NCI-H1694 (cell line): ENCODE data around the gene CARS2.
A peak's percentile ranks its signal among the peaks of the same experiment; 100 is the strongest.

Source experiments
- DNase-seq: peaks from one replicate; lab custom pipeline; 2025; lab: John Stamatoyannopoulos, UW

The CARS2 gene

DNA sequence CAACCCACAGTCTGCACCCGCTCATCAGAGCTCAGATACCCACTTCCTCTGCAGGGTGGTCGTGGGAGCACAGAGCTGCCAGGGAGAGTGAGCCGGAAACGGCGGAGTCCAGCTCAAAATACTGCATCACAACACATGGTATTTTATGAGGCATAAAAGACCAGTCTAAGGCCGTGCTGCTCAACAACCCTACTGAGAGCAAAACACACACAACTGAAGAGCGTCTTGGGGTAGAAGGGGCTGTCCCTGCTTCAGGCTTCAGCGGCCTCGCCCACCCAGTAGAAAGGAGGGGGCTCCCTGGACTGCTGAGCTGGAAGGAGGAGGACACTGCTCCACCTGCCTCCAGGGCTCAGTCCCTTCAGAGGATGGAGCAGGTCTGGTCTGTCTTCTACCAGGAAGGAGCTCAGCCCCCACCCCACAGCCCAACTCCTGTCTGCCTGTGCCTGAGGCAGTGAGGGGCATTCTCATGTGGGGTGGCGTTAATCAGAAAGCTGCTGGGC is 53.6 kb downstream of the CARS2 start:
- no peak for DNase-seq

DNA sequence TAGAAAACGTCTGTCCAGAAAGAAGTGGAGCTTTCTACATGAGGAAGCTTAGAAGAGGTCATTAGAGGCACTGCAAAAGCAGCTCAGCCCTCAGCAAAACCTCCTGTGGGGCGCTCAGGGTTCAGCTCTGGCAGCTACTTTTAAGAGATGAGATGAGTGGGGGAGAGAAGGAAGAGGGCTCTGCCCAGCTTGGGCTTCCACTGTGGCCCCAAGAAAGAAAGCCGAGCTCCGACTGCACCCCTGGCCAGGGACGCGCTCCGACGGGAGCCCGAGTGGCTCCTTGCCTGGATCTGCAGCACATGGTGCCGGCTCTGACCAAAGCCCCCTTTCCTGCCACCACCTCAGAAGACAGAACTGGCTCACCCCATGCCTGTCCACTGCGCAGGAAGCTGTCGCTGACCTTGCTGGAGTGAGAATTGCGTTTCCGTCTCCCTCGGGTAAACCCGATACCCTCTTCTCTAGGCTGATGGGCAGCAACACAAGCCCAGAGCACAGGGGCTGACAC is 54.1 kb downstream of the CARS2 start:
- no peak for DNase-seq

DNA sequence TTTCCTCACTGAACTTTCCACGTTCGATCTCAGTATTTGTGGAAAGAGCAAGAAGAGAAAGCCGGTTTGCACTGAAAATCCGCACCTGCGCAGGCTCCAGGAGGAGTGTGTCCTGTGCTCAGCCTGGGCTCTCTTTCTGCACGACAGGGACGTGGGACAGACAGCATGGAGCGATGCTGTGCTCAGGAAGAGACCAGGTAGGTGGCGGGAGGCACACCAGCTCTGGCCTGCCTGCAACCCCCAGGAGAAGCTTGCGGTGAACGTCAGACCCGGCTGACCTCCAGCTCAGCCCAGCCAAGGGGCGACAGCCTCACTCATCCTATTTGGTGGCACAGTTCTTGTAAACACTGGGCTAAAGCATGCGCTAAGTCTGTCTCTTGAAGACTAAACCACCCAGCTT is 54.6 kb downstream of the CARS2 start:
- DNase-seq: no peak

- DNase-seq: no peak
These were observed 55.5 kb downstream of the CARS2 start for GRCh38 chr13:110650436-110650835.

- no peak for DNase-seq
These were observed 56.4 kb downstream of the CARS2 start for GRCh38 chr13:110649551-110649950.

- DNase-seq: no peak
These were observed 57.0 kb downstream of the CARS2 start for GRCh38 chr13:110648848-110649421.

DNA sequence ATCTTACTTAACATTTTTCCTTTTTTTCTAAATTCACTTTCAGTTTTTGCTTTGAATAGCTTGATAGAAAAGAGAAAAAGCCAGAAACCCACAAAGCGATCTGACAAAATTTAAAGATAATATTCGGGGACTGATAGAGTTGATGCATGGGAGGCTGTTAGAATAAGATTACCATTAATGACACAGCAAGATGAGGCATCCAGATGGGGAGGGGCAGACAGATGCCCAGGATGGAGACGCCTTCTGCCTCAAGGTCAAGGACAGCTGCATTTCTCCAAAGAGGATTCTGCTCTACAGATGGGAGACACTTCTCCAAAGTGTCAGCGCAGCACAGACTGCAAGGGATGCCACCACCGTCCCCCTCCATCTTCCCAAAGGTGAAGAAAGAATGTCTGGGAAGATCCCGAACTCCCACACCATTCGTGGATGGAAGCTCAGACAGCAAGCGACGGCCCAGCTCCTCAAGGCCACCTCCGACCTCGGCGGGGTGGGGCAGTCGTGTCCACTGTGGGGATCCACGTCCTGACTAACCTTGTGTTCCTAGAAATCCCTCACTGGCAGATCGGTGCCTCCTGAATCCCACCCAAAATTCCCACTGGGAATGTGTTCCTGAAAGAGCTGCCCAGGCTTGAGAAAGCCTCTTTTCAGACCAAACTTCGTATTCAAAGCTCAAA is 57.6 kb downstream of the CARS2 start:
- DNase-seq: no peak

DNA sequence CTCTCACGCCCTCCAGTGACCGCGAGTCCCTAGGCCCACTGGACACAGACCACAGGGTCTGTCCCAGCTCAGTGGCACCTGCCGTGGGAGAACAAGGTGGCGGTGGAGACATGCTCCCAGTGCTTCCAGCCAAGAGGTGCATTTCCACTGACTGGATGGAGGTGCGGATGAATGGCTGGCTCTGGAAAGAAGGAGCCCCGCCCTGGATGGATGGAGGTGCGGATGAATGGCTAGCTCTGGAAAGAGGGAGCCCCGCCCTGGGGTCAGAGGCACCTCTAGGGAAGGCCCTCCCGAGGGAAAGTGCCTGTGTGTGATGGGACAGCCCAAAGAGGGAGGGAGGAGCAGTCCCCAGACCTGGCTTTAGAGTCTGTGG is 58.6 kb downstream of the CARS2 start:
- DNase-seq: no peak

DNA sequence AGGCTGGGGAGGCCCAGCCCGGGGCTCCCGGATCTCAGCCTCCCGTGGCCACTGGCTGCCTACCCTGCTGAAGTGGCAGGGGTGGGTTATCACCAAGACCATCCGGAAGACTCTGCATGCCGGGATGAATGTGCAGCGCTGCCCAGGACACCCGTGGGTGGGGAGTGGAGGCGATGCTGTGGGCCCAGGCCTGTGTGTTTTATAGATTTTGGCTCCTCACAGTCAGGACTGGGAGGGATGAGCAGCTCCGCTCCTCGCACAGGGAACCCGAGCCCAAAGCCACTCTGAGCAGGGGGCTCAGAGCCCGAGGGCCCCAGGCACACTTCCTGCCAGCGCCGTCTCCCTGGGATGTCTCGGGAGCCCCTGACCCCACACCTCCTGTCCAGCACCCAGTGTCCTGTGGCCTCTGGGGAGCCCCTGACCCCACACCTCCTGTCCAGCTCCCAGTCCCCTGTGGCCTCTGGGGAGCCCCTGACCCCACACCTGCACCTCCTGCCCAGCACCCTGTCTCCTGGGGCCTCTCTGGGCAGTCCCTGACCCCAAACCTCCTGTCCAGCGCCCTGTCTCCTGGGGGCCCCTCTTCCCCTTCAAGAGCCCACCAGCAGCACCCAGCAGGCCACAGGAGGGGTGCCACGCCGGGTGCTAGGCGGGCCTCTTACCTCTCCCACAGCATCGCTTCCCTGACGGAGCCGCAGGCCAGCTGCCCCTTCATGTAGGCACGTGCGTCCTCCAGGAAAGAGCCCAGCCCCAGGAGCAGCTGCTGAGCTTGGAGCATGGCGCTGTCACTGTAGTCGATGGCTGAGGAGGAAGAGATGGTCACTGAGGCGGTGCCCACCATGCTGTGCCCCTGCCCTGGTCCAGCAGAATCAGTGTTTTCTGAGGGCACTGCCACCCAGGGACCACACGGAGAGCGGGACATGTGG is 59.2 kb downstream of the CARS2 start:
- DNase-seq: no peak

DNA sequence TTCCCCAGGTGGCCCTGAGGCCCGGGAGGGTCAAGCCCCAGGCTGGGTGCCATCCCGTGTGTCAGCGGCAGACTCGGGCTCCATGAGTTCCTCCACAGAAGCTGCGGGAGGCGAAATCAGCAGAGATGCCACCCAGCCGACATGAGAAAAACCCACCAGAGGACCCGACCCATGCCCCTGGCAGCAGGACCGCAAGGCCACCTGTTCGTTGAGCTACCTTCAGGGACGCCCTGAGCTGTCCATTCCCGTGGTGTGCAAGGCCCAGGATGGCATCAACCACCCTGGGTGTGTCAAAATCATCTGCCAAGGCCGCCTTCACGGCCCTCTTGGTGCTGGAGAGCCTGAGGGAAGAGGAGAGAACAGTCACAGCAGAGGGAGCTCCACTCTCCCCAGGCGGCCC is 60.2 kb downstream of the CARS2 start:
- DNase-seq: no peak

GRCh38 chr13:110644892-110645521 is 60.9 kb downstream of the CARS2 start:
- peak; percentile 72 for DNase-seq

DNA sequence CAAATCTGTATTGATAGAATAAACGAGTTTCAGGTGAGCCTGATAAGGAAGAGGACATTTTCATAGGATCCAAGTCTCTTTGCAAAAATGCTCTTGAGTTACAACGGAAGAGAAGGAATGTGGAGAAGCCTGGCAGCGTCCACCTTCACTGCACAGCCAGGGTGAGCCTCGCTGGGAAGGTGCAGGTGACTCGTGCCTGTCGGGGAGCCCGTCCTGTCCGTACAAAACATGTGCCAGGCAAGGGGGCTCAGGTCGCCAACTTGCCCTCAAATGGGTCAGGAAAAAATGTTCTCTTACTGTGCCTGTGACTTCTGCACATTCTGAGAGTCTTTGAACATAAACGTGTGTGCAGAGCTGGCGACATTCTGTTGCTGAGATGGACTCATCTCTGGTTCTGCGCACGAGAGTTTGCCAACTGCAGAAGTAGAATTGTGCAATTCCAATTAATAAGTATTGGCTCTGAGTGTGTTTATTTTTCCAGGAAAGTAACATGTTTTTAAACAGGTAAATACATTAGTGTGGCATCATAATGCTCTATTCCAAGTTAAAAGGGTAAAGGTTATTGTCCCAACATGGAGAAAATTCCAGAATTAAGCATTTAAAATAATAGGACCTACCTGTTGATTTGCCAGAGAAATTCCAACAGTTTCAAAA is 62.0 kb downstream of the CARS2 start:
- no peak for DNase-seq

- DNase-seq: no peak
These were observed 62.6 kb downstream of the CARS2 start for GRCh38 chr13:110643324-110643723.

DNA sequence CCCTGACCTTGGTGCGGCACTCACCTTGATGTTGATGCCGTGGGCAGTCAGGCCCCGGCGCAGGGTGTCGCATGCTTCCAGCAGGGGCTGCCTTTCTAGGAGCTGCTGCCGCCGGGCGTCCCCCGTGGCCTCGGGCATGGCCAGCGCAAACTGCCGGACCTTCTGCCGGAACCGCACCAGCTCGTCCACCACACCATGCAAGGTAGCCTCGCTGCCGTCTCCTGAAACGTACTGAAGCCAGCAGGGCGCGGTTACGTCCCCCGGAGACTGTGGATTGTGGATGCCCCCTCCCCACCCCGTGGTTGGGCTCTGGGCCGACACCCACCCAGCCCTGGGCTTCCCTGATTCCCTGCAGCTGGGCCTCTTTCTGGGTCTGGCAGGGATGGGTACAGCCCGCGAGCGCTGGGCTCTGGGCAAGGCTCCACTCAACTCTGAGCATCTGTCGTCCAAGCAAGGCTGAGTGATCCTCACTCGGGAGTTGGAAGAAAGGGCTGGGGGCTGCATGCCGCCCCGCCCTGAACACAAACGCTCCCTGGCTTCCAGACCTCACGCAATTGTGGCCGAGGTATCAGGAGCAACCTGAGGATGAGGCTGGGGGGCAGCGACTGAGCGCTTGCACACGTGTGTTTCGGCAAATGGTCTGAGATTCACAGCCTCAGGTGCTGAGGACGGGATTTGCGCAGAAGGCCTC is 63.5 kb downstream of the CARS2 start:
- DNase-seq: no peak

- peak; percentile 66 for DNase-seq
These were observed 64.6 kb downstream of the CARS2 start for GRCh38 chr13:110641055-110642015.

DNA sequence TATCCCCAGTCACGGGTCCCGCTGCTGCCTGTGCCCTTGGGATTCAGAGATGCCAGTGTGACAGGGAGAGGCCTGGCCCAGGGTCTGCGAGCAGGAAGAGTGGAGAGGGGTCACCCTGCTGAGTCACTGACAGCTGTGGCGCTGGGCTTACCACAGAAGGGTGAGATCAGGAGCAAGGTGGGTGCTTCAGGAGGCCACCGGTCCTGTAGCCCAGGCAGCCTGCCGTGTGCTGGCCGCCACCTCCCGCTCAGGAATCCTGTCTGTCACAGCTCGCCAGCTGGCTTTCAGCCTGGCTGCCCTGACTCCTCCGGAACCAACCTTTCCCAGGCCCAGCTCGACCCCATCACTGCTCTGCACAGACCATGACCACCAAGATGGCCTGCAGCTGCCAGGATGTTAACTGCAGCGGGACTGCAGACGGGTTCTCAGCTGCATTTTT is 65.3 kb downstream of the CARS2 start:
- DNase-seq: no peak

DNA sequence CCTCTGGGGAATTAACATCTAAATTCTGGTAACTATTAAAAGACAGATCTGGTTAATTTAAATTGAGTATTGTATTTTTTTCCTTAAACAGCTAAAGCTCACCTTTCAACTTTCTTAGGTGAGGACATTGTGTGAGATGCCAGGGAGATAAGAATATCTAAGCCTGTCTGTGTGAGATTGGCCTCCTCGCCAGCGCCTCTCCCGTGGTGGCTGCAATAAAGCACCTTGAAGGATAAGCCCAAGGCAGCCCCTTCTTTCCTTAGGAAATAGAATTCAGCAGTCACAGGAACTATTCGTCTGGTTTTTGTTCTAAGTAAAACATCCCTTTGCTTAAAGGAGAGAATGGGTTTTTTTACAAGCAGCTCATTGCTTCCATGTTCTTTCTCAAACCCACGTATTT is 66.0 kb downstream of the CARS2 start:
- no peak for DNase-seq

GRCh38 chr13:110638814-110639806 is 66.8 kb downstream of the CARS2 start:
- DNase-seq: no peak

GRCh38 chr13:110638257-110638656 is 67.7 kb downstream of the CARS2 start:
- DNase-seq: no peak
